Dermis blood vessel endothelial cell (primary cell): ENCODE measurements around the gene PSMD1. TPM values are rescaled to one million over a fixed set of nuclear protein-coding genes. Genes with fewer than 3 reads are reported as not detected.

Experiments
- DNase-seq: peaks from one replicate; pipeline ENCODE4 v3.0.0; 2010
- total RNA-seq: library from RNA; depleted of rRNA; stranded (reverse); fragments of >200 nt; gene quantifications from 2 replicates; pipeline ENCODE4 v1.2.3, GENCODE V29; 2014

PSMD1 gene
- total RNA-seq, 1 donor from 2014 or later, result 115 TPM

DNA sequence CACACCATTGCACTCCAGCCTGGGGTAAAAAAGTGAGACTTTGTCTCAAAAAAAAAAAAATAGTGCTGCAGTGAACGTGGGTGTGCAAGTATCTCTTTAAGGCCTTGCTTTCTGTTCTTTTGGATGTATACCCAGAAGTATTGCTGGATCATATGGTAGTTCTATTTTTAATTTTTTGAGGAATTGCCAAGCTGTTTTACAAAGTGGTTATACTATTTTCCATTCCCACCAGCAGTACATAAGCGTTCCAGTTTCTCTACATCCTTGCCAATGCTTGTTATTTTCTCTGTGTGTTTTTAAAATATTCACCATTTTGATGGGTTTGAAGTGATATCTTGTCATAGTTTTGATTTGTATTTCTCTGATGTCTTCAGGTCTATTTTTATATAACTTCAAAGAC is 154.8 kb downstream of the PSMD1 start:
- DNase-seq, result no peak

DNA sequence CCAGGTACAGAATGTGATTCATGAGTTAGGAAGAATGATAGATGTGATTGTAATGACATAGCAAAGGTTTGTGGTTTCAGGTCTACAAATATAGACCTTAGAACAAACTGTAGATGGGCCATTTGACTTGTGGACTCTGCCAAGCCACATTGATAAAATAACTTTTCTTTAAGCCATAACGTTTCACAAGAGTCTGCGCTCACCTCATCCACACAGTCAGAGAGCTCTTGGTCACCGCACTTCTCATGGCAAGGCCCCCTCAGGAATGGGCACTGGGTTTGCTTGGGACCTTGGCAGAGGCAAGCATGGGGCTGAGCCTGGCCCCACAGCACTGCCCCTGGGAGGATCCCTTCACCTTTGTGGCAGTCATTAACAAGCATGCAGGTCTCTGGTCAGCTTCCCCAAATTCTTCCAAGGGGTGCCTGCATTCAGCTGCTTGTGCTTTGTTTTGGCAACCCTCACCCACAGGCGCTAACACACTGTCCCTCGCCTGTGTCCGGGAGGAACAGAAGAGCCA is 155.7 kb downstream of the PSMD1 start:
- DNase-seq, result no peak

DNA sequence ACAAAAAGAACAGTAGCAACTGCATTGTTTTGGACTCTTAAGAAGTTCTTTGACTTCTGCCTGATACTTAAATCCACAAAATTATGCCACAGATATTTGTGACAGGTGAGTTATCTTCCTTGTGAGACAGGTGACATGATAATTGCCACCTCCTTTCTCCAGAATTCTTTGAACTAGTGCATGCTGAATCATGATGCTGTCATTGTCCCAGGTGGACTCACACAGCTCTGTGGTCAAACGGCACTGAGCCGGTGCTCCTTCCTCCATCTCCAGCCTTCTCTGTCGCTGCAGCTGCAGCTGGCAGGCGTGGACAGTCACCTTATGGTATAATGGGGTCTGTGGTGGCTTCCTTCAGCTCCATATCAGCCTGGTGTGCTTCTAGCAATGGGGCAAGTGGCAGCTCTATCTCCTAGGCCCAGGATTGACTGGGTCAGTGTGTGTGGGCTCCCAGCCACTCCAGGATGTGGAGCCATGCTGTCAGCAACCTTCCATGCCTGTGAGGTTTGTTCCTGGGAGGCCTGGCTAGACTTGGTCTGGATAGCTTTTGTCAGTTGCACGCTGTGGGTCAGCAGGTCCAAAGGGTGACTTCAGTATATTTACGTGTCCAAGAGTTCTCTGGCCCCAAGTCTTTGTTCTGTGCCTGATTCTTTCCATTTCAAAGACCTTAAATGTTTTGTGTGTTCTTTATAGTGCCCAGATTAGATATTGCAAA is 157.4 kb downstream of the PSMD1 start:
- no peak for DNase-seq

DNA sequence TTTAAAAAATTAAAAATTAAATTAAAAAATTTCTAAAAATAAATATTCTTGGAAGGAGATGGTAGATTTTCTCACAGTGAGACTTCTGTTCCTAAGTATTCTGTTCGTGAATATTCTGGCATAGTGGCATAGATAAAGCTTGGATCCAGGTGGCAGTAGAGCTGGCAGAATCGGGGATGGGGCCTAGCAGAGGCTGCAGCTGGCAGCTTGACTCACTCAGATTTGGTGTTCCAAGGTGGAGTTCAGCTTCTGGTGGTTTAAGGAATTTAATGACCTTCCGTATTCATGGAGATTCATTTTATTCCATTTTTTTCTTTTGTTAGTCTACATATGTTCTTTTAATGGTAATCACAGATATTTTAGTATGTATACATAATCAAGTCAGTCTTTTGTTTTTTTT is 161.7 kb downstream of the PSMD1 start:
- no peak for DNase-seq

DNA sequence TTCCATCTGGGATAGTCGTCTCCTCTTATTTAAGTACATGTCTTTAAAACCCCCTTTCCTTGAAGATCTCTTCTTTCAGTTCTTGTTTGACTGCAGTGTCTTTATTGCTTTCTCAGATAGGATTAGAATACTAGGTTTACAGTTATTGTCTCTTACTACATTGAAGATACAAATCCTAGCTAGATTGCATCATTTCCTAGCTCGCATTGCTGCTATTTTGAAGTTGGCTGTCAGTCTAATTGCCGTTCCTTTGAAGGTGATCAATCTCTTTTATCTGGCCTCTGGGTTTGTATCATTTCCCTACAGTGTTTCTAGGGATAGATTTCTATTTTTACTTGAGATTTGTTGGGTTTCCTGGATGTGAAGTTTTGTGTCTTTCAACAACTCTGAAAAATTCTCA is 162.6 kb downstream of the PSMD1 start:
- DNase-seq, result no peak

DNA sequence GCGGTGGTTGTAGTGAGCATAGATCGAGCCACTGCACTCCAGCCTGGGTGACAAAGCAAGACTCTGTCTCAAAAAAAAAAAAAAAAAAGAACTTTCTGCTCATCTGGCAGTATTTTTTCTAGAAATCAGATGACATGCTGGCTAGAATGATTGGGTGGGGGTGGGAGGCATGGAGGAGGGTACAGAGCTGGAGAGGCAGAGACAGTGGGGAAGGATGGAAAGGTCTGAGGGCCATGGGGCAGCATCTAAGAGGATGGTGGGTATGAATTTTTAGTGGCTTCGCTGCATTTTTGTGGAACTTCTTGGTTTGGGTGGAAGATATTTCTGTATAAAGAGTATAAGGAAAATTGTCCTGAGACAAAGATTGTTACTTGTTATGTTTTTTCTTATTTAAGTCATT is 165.1 kb downstream of the PSMD1 start:
- no peak for DNase-seq

Other genes starting within 250 kb of the PSMD1 start
- 38.7 and 69.9 TPM in 2 replicates for gene ITM2C, start 191.9 kb upstream of the PSMD1 start, total RNA-seq
- gene GPR55, start 131.6 kb upstream of the PSMD1 start, total RNA-seq, result not detected in 2 replicates
- not detected in 2 replicates for gene SPATA3, start 60.7 kb upstream of the PSMD1 start, total RNA-seq
- gene C2orf72, start 19.3 kb upstream of the PSMD1 start, total RNA-seq, result under 0.01 and 1.1 TPM in 2 replicates
- 4.4 and 4.8 TPM in 2 replicates for gene HTR2B, start 68.2 kb downstream of the PSMD1 start, total RNA-seq
- 9.7 and 19.9 TPM in 2 replicates for gene ARMC9, start 141.8 kb downstream of the PSMD1 start, total RNA-seq